GM12873 (cell line): ENCODE results near the gene KRTAP4-2.
"Not testable (repeated sequence)": the region's sequence is repeated elsewhere in the genome, so short reads cannot be mapped to it uniquely, and the experiment has no call there.

Source experiments
- CTCF ChIP-seq: IDR thresholded peaks from 2 replicates; pipeline ENCODE4 v1.5.1; 2012; ENCODE audit warnings: low read depth, mild to moderate bottlenecking, moderate library complexity, low read length, control low read depth; ENCODE audit not compliant: insufficient read depth; ENCODE audit errors: missing control alignments

The KRTAP4-2 gene

GRCh38 chr17:41199421-41200078 lies 21.5 kb upstream of the KRTAP4-2 start:
- no peak for TF ChIP-seq CTCF

GRCh38 chr17:41196068-41196467 lies 18.0 kb upstream of the KRTAP4-2 start:
- no peak for TF ChIP-seq CTCF

GRCh38 chr17:41190328-41190727 lies 12.3 kb upstream of the KRTAP4-2 start:
- TF ChIP-seq CTCF: no peak

GRCh38 chr17:41189837-41190318 lies 11.9 kb upstream of the KRTAP4-2 start, which contains the start of gene KRTAP9-1:
TSS of gene KRTAP9-1 (plus strand) at chr17:41189887. CDS start at chr17:41189887, 0 bp downstream.
- not testable (repeated sequence) for TF ChIP-seq CTCF

DNA sequence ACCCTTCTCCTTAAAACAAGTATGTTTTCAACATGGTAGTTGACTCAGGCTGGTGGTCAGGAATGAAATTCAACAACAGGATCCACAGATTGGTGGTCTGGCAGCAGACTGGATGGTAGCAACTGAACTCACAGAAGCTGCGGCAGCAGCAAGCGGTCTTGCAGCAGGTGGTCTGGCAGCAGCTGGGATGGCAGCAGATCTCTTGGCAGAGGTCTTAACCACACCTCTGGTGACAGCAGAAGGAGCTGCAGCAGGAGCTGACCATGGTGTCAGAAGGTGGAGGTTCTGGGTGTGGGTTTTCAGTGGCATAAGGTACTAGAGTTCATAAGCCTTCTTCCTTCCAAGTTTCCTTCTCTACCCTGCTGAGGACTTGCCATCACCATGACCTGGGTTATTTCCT lies 8.9 kb upstream of the KRTAP4-2 start:
- TF ChIP-seq CTCF: no peak

DNA sequence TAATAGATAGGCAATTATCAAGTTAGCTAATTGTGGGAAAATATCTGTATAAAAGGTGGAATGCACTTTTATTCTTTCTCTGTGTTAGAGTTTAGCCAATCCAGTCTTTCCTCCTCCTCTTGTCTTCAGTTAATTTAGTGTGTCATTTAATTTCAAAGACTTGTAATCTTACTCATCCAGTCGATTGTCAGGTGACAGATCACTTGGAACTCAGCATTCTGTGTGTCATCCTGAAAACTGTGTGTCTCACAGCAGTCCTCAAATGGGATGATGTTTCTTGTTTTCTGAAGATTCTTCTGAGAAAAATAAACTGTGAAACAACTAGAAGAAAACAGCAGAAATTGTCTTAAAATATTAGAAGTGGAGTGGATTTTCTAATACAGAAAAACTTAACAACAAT lies 7.0 kb upstream of the KRTAP4-2 start:
- TF ChIP-seq CTCF: no peak

- TF ChIP-seq CTCF: no peak
Observed at GRCh38 chr17:41184480-41184961, 6.5 kb upstream of the KRTAP4-2 start, which contains the start of gene KRTAP4-1. TSS of gene KRTAP4-1 (minus strand) at chr17:41184911. CDS start at chr17:41184854, 57 bp downstream.
